GM12878 (cell line): Measurements from ENCODE around the gene PIK3R5.

Experiments used
- BHLHE40 ChIP-seq, 2 experiments: fragments of 450-650 bp in 1 of 2; IDR thresholded peaks; 2 replicates each; pipeline ENCODE4 v1.6.1; 2011 to 2017; ENCODE audit warnings: low read depth in 2 of 2, borderline replicate concordance in 1 of 2, improper control_type of control experiment in 1 of 2, low read length in 1 of 2, mild to moderate bottlenecking in 1 of 2
- SMAD1 ChIP-seq: fragments of 450-650 bp; IDR thresholded peaks from 2 replicates; pipeline ENCODE4 v1.6.1; 2018; ENCODE audit warnings: mild to moderate bottlenecking, low read depth; ENCODE audit not compliant: partially characterized antibody
- ZNF274 ChIP-seq: IDR thresholded peaks from one replicate; pipeline ENCODE4 v1.8.0; 2011; ENCODE audit not compliant: insufficient read length, insufficient read depth
- TF ChIP-seq, protein P1 (sequence below), 3 experiments: IDR thresholded peaks in 2 of 3; conservative IDR thresholded peaks in 1 of 3; 2 replicates each; pipeline ENCODE4 v1.5.1; 2011; ENCODE audit warnings: low read depth in 3 of 3, low read length in 3 of 3, mild to moderate bottlenecking in 3 of 3, control low read depth in 2 of 3, moderate library complexity in 2 of 3, inconsistent platforms in 1 of 3, mixed read lengths in 1 of 3; ENCODE audit not compliant: control insufficient read depth in 2 of 3, insufficient read depth in 1 of 3; ENCODE audit errors: extremely low read depth in 1 of 3

DNA sequence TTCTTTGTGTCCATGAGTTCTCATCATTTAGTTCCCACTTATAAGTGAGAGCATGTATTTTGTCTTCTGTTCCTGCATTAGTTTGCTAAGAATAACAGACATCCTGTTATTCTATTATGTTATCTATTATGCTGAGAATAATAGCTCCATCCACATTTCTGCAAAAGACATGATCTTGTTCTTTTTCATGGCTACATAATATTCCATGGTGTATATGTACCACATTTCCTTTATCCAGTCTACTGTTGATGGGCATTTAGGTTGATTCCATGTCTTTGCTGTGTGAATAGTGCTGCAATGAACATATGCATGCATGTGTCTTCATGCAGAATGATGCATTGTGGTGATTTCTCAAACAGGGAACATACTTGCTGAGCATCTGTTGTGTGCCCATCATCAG is 21.4 kb downstream of the PIK3R5 start:
- TF ChIP-seq BHLHE40 (IDR thresholded peaks at IDR 0.05; ENCODE audit: borderline replicate concordance in 1 of 2, low read depth in 2 of 2, low read length in 1 of 2) (no peak), SMAD1 (no peak), ZNF274 (no peak)
- TF ChIP-seq, protein P1, sequence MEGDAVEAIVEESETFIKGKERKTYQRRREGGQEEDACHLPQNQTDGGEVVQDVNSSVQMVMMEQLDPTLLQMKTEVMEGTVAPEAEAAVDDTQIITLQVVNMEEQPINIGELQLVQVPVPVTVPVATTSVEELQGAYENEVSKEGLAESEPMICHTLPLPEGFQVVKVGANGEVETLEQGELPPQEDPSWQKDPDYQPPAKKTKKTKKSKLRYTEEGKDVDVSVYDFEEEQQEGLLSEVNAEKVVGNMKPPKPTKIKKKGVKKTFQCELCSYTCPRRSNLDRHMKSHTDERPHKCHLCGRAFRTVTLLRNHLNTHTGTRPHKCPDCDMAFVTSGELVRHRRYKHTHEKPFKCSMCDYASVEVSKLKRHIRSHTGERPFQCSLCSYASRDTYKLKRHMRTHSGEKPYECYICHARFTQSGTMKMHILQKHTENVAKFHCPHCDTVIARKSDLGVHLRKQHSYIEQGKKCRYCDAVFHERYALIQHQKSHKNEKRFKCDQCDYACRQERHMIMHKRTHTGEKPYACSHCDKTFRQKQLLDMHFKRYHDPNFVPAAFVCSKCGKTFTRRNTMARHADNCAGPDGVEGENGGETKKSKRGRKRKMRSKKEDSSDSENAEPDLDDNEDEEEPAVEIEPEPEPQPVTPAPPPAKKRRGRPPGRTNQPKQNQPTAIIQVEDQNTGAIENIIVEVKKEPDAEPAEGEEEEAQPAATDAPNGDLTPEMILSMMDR (IDR thresholded peaks at IDR 0.05 in 2 of 3, conservative IDR thresholded peaks at IDR 0.05 in 1 of 3; ENCODE audit: control insufficient read depth in 2 of 3, extremely low read depth in 1 of 3, insufficient read depth in 1 of 3, low read depth in 3 of 3, low read length in 3 of 3) = no peak
